ENCODE results near the gene SCUBE1.

Gene SCUBE1

GRCh38 chr22:43154887-43155536, 188.2 kb downstream of the SCUBE1 start:
- no peak overlapping the region for H3K4me3 ChIP-seq (ENCODE audit: low read depth, low read length)
- in situ Hi-C loops (cut with HindIII; ENCODE audit: low sequenced_read_pairs), result no loop called here
- DNase-seq (ENCODE audit: low read depth, low spot score), result no peak
- TF ChIP-seq CTCF (IDR thresholded peaks at IDR 0.05; ENCODE audit: low read depth, low read length), result no peak

- no peak for DNase-seq (ENCODE audit: low read depth, low spot score)
- in situ Hi-C loops (cut with HindIII; ENCODE audit: low sequenced_read_pairs), result no loop called here
- no peak for TF ChIP-seq CTCF (IDR thresholded peaks at IDR 0.05; ENCODE audit: low read depth, low read length)
- H3K4me3 ChIP-seq (ENCODE audit: low read depth, low read length), result no peak overlapping the region
Measured at GRCh38 chr22:43153899-43154298, 189.3 kb downstream of the SCUBE1 start.

- H3K4me3 ChIP-seq (ENCODE audit: low read depth, low read length), result peak overlapping the region; percentile 70
Measured at GRCh38 chr22:43152357-43153071, 190.7 kb downstream of the SCUBE1 start.

GRCh38 chr22:43152003-43152356, 191.2 kb downstream of the SCUBE1 start:
- DNase-seq (ENCODE audit: low read depth, low spot score), result no peak
- TF ChIP-seq CTCF (IDR thresholded peaks at IDR 0.05; ENCODE audit: low read depth, low read length), result no peak
- H3K4me3 ChIP-seq (ENCODE audit: low read depth, low read length), result peak overlapping the region; percentile 70
- in situ Hi-C loops (cut with HindIII; ENCODE audit: low sequenced_read_pairs), result no loop called here

More at GRCh38 chr22:43152357-43153071, 190.7 kb downstream of the SCUBE1 start:
- TF ChIP-seq CTCF (IDR thresholded peaks at IDR 0.05; ENCODE audit: low read depth, low read length), result no peak
- peak; percentile 38 for DNase-seq (ENCODE audit: low read depth, low spot score)
- in situ Hi-C loops (cut with HindIII; ENCODE audit: low sequenced_read_pairs), result no loop called here

GRCh38 chr22:43151251-43152002, 191.7 kb downstream of the SCUBE1 start, which contains the start of gene TSPO:
TSPO (plus strand) TSS chr22:43151559; CDS start chr22:43159239, 7,680 bp downstream.
- peak within 1 kb of the TSS; percentile 70 for H3K4me3 ChIP-seq (ENCODE audit: low read depth, low read length)
- in situ Hi-C loops (cut with HindIII; ENCODE audit: low sequenced_read_pairs), result no loop called here
- TF ChIP-seq CTCF (IDR thresholded peaks at IDR 0.05; ENCODE audit: low read depth, low read length), result no peak
- peak; percentile 37 for DNase-seq (ENCODE audit: low read depth, low spot score)

- DNase-seq (ENCODE audit: low read depth, low spot score), result no peak
- peak overlapping the region; percentile 70 for H3K4me3 ChIP-seq (ENCODE audit: low read depth, low read length)
- in situ Hi-C loops (cut with HindIII; ENCODE audit: low sequenced_read_pairs), result no loop called here
- no peak for TF ChIP-seq CTCF (IDR thresholded peaks at IDR 0.05; ENCODE audit: low read depth, low read length)
Measured at GRCh38 chr22:43150731-43151206, 192.4 kb downstream of the SCUBE1 start.
